GM12874 (cell line): Measurements from ENCODE around the gene EFHB.

Source experiments
- TF ChIP-seq, protein P1 (sequence below): IDR thresholded peaks from 2 replicates; pipeline ENCODE4 v1.5.1; 2011; ENCODE audit warnings: low read depth, mild to moderate bottlenecking, control low read depth, low read length, moderate library complexity; ENCODE audit not compliant: insufficient read depth

The EFHB gene

DNA sequence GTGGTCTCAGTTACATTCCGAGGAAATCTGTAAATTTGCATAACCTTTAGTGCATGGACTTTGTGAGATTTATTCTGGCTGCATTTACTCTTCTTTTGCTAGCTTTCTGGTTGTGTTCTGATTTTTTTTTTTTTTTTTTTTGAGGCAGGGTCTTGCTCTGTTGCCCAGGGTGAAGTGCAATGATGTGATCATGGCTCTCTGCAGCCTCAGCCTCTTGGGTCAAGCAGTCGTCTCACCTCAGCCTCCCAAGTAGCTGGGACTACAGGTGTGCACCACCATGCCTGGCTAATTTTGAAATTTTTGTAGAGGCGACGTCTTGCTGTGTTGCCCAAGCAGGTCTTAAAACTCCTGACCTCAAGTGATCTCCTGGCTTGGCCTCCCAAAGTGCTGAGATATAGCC lies 25.5 kb upstream of the EFHB start:
- TF ChIP-seq, protein P1, sequence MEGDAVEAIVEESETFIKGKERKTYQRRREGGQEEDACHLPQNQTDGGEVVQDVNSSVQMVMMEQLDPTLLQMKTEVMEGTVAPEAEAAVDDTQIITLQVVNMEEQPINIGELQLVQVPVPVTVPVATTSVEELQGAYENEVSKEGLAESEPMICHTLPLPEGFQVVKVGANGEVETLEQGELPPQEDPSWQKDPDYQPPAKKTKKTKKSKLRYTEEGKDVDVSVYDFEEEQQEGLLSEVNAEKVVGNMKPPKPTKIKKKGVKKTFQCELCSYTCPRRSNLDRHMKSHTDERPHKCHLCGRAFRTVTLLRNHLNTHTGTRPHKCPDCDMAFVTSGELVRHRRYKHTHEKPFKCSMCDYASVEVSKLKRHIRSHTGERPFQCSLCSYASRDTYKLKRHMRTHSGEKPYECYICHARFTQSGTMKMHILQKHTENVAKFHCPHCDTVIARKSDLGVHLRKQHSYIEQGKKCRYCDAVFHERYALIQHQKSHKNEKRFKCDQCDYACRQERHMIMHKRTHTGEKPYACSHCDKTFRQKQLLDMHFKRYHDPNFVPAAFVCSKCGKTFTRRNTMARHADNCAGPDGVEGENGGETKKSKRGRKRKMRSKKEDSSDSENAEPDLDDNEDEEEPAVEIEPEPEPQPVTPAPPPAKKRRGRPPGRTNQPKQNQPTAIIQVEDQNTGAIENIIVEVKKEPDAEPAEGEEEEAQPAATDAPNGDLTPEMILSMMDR = no peak

- TF ChIP-seq, protein P1 = no peak
Observed at GRCh38 chr3:19954676-19955075, 20.7 kb upstream of the EFHB start.

- TF ChIP-seq, protein P1 = no peak
Observed at GRCh38 chr3:19950316-19950715, 16.3 kb upstream of the EFHB start.

DNA sequence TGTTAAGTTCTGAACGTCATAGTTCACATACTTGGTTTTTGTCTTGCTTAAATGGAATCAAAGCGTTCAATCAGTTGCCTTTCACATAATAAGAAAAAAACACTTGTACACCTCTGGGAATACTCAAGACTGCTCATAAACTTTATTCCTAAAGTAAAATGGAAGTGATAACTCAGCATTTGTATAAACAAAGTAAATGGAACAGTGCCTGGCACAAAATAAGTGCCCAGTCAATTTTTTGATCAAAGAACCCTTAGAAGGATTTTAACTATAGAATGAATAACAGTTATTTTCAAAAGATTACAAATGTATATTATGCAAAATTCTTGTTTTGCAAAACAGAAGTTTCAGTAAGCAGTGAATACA lies 14.2 kb upstream of the EFHB start:
- TF ChIP-seq, protein P1 = no peak

GRCh38 chr3:19947549-19948225 lies 13.7 kb upstream of the EFHB start:
- TF ChIP-seq, protein P1 = no peak

DNA sequence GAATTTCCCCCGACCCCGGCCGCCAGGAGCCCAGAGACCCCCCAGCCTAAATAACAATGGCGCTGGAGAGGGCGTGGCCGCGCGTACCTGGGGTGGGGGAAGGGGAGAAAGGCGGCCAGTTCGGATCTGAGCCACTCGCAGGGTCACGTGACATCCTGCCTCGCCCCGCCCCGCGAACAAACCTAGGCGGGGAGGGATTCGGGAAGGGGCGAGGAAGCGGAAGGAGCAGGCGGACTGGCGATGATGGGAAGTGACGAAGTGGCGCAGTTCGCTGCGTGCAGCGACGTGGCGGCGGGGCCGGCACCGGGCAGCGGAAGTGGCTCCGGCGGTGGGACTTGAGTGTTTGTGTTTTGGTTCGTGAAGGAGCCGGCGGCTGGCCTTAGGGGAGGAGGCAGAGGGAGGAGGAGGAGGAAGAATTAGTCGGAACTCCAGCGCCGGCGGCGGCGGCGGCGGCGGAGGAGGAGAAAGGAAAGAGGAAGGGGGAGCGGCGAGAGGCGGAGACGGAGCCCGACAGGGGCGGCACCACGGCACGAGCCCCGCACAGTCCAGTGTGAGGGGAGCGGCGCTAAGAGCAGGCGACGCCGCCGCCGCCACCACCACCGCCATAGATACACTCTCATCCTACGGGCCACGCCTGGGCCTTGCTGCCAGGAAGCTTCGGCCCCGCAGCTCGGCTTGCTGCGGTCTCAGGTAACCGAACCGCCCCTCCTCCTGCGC lies 13.0 kb upstream of the EFHB start, which contains the start of gene RAB5A:
Gene RAB5A, plus strand, starts transcription at position 266 of the 717 bp plus-strand sequence. CDS start 3,802 bp downstream, outside the sequence.
- TF ChIP-seq, protein P1 = no peak

DNA sequence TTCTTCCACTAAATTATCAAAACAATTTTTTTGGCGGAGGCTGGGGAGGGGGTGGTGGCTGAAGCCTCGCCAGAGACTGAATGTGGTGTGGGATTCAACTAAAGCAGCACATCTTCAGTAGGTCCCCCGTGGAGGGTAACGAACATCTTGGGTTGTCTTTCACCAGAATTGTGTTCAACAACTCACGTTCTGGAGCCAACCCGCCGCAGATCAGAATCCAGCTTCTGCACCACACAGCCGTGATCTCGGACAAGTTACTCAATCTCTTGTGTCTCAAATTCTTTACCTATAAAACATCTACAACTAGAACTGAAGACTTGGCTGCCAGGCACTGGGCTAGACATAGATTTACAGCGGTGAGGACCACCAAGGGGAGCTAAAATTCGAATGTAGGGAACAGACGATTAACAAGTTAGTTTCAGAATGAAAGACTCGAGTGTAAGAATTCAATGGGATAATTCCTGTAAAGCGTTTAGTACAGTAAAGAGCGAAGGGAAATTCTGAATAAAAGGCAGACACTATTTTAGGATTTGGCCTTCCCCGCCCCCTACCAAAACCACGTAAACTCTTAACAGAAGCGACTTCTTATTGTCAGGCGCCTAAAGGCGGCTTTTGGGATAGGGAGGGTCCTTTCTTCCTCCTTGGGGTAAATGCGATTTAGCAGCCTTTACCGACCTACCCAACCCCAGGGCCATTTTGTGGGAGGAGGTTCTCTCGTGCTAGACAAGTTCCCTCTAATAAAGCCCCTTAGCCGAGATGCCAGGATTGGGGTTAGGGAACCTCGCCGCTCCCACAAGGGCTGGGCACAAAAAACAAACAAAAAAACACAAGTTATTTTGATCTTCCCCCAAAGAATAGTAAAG lies 12.2 kb upstream of the EFHB start:
- TF ChIP-seq, protein P1 = no peak
